Measurements from ENCODE around the gene RBM24.
"Not testable (repeated sequence)": the region's sequence is repeated elsewhere in the genome, so short reads cannot be mapped to it uniquely, and the experiment has no call there.

Gene RBM24

GRCh38 chr6:17289630-17290061, 8.5 kb downstream of the RBM24 start:
- DNase-seq = peak in 1 of 56 donors; percentile 5

DNA sequence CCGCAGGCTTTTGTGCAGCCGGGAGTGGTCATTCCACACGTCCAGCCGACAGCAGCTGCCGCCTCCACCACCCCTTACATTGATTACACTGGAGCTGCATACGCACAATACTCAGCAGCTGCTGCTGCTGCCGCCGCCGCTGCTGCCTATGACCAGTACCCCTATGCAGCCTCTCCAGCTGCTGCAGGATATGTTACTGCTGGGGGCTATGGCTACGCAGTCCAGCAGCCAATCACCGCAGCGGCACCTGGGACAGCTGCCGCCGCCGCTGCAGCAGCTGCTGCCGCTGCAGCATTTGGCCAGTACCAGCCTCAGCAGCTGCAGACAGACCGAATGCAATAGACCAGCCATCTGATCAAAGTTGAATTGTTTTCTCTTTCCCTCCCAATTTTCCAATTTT, 10.6 kb downstream of the RBM24 start:
- no peak for DNase-seq

- no peak for DNase-seq
Measured at GRCh38 chr6:17292600-17293133, 11.5 kb downstream of the RBM24 start.

DNA sequence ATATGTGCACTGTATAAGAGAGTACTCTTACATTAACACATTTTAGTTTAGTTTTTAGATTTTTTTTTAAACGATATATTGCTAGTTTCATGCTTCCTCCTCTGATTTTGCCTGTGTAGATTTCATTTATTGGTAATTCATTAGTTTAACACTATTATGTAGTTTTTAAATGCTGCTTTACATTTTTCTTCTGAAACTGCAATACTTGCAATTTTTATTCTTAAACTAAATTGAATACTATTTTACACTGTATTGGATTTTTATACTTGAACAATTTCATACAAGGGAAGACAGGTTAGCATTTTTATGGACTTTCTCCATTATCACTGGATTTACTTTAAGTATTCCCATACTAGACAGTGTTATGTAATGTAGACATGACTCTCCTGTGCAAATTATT, 12.2 kb downstream of the RBM24 start:
- DNase-seq = no peak

GRCh38 chr6:17297271-17298080, 16.3 kb downstream of the RBM24 start:
- no peak for DNase-seq

- no peak for DNase-seq
Measured at GRCh38 chr6:17298257-17298656, 17.1 kb downstream of the RBM24 start.

- no peak for DNase-seq
Measured at GRCh38 chr6:17299222-17299621, 18.1 kb downstream of the RBM24 start.

- no peak for DNase-seq
Measured at GRCh38 chr6:17299750-17300149, 18.6 kb downstream of the RBM24 start.

- no peak for DNase-seq
Measured at GRCh38 chr6:17300637-17301036, 19.5 kb downstream of the RBM24 start.

GRCh38 chr6:17303444-17303843, 22.3 kb downstream of the RBM24 start:
- no peak for DNase-seq

- no peak for DNase-seq
Measured at GRCh38 chr6:17305219-17306001, 24.2 kb downstream of the RBM24 start.

DNA sequence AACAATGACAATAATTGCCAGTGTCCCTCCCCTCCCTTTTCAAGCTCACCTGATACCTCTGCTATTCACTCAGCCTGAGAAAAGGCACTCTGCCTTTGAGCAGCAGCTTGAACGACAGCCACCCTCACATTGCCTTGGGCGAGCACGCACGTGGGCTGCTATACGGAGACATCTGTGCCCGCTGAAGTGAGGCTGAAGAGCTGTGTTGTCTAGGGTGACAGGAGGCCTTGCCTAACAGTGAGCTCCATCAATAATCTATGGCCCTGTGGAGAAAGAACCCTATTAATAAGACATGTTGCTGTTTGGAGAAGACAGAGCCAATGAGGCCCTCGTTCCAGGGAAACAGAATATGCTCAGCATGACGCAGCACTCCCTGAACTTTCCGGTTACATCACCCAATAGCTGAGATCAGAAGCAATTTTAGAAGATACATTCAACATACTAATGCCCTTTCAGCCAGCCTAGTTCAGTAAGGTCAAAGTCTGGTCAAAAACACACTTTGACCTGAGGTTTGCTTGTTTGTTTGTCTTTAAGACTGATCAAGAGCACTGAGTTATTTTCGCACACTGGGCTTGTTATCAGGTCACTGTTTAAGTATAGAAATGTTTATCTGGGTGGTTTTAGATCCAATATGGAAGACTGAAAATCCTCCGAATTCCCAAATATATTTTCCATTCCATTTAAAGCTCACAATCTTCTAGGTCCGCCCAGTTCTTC, 30.6 kb downstream of the RBM24 start:
- peak in 15 of 56 donors; percentile 0 to 26 (median 4) for DNase-seq

DNA sequence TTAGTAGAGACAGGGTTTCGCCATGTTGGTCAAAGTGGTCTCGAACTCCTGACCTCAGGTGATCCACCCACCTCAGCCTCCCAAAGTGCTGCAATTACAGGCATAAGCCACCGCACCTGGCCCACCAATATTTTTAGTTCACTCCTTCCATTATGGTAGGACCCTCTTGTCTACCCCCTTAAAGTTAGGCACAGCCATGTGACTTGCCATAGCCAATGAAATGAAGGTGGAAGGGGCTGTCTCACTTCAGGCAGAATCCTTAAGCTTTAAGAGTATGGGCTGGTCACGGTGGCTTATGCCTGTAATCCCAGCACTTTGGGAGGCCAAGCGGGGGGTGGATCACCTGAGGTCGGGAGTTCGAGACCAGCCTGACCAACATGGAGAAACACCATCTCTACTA, 32.1 kb downstream of the RBM24 start:
- DNase-seq = not testable (repeated sequence)

DNA sequence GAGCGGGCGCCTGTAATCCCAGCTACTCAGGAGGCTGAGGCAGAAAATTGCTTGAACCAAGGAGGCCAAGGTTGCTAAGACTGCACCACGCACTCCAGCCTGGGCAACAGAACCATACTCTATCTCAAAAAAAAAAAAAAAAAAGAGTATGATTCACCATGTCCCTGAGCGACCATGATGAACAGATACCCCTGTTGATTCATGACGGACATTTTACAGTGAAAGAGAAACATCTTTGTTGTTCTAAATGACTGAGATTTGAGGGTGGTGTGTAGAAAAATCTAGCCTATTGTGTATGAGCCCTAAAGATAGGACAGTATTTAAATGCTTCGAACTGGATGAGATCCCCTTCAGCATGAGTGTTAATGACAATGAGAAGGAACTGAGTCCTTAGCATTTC, 32.8 kb downstream of the RBM24 start:
- DNase-seq = no peak

DNA sequence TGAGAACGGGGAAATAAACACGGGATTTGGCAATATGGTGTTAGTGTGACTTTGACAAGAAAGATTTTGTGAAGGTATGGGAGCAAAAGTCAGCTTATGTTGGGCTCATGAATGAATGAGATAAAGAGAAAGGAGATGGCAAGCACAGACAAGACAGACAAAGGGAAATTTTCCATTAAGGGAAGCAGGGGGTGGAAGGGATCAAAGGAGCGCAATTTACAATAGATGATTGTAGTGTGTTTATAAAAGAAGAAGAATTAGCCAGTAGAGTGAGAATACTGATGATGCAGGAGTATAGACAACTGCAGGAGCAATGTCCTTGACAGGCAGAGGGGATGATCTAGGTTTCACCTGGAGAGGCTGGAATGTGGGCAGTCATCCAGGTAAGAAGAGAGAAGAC, 34.1 kb downstream of the RBM24 start:
- no peak for DNase-seq

GRCh38 chr6:17318435-17319165, 37.4 kb downstream of the RBM24 start:
- DNase-seq = no peak

DNA sequence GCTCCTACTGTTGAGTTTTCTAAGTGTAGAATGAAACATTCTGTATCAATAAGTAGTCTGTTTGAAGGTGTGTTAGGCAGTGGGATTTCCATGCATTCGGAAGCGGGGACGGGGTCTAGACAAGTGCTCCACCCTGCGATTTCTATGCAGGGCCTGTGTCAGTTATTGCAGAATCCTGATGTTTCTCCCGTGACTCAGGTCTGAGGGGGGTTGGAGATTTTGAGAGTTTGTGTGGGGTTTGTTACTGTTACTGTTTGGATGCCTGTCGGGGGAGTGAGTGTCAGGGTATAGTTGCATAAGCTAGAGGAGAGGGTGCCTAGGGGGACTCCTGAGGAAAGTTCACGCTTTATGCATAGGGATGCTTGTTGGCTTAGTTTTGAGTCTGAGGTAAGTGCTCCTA, 39.1 kb downstream of the RBM24 start:
- DNase-seq = not testable (repeated sequence)

GRCh38 chr6:17331238-17331637, 50.1 kb downstream of the RBM24 start:
- DNase-seq = no peak

DNA sequence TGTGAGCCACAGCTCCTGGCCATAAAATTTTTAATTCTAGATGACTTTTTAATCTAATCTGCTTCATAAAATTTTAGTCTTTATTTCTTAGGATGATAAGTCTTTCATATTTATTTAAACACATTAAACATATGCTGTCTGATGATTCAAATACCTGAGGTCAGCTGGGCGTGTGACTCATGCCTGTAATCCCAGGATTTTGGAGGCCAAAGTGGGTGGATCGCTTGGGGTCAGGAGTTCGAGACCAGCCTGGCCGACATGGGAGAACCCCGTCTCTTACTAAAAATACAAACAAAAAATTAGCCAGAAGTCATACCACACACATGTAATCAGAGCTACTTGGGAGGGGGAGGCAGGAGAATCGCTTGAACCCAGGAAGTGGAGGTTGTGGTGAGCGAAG, 53.1 kb downstream of the RBM24 start:
- DNase-seq = no peak

DNA sequence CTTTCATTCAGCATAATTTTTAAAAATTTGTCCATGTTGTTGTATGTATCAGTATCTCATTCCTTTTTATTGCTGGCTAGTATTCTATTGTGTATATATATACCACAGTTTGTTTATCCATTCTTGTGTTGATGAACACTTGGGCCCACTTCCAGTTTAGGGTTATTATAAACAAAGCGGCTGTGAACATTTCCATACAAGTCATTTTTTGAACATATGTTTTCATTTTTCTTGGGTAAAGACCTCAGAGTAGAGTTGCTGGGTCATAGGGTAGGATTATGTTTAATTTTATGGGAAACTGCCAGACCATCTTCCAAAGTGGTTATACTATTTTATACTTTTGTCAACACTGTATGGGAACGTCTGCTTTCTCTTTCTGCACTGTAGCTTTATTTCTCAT, 55.3 kb downstream of the RBM24 start:
- no peak for DNase-seq

GRCh38 chr6:17339308-17339670, 58.1 kb downstream of the RBM24 start:
- DNase-seq = no peak
